ENCODE data around the gene HS6ST3. TPM values are rescaled to one million over a fixed set of nuclear protein-coding genes. Genes with fewer than 3 reads are reported as not detected.
"Not testable (repeated sequence)": the region's sequence is repeated elsewhere in the genome, so short reads cannot be mapped to it uniquely, and the experiment has no call there.

The HS6ST3 gene
- total RNA-seq, 2 donors from 2014 or later, result 0.35 to 0.42 TPM

DNA sequence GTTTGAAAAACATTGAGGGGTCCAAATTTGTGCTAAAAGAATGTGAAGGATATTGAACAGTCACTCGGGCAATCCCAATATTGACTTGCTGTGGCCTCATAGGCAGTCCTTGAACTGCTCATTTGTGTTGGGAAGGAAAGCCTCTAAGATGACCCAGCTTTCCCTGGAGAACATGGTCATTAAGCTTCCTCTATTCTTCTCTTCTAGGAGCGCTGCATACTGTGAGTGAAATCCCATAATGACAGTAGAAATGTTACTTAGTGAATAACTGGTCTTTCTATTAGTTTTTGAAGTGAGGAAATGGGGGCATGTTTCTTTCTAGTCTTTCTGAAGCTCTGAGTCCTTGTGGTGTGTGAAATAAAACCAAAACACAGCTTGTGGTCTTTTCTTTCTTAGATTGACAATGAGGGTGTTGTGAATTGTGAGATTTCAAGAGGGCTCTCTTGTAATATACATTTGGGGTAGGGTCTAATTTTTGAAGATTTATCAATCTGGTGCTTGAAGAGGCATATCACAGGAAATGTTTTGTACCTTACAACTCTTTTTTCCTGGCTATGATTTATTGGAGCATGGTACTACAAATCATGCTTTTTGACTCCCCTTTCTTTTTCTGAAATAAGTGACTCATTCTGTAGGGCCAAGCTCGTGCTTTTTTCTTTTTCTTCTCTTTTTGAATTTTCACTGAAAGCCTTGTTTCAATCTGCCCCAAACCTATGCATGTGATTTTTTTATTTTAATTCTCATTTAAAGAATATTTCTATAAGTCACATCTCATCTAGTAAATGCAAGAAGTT is 653.6 kb downstream of the HS6ST3 start:
- no peak for ATAC-seq
- intact Hi-C loops (cut with DNase I), result no loop called here
- DNase-seq, result no peak

DNA sequence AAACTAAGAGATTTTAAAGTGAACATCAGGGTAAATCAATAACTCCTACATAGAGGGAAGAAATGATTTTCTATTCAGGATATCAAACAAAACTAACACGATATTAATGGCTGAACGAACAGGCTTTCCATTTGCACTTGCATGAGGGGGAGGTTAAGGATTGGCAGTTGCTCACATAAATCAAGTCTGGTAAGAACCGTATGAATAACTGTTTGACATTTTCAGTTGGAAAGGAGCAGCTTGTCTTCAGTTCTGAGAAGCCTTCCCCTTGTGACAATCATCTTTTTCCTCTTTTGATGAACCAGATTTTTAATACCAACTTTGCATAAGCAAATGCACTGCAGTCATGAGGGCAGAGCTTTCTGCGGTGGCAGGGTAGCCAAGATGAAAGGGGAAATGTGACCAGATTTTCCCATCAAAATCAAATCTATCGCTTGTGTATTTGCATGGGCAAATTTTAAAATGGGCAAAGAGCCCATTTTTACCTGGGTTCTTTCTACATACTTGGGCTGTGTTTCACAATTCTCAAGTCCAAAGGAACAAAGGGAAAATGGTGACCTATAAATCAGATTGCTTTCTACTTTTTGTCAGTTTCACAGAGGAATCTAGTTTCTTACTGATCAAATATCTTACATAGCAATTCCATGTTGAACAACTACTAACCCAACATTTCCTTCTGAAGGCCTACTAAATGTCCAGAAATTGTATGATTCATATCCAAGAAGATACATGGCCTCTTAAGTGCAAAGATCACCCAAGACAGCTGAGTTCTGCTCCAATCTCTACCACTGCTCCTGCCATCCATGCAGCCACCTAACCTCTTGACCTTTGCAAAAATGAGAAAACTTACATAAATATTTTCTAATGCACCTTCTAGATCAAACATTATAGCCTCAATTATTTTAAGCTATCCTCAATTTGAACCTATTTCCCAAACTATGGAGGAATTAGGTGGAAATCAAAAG is 654.7 kb downstream of the HS6ST3 start:
- DNase-seq (no peak), ATAC-seq (no peak)
- intact Hi-C loops (cut with DNase I), result no loop called here

DNA sequence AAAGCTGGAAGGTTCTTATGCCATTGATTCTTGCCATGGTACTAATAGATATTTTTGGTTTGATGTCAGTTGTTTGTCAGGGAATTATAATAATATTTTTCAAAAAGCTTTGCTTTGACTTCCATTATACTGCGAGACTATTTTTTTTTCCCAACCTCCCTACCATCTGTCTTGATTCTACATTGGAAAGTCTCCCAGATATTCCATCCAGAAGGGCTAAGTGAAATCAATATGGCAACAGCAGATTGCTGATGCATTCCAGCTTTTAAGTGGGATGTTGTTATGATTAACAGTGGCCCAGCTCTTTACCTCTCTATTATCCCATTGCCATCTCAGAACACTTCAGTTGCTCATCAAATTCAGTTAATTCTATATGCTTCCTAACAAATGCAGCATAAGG is 657.0 kb downstream of the HS6ST3 start:
- ATAC-seq, result no peak
- DNase-seq, result no peak
- intact Hi-C loops (cut with DNase I), result no loop called here

DNA sequence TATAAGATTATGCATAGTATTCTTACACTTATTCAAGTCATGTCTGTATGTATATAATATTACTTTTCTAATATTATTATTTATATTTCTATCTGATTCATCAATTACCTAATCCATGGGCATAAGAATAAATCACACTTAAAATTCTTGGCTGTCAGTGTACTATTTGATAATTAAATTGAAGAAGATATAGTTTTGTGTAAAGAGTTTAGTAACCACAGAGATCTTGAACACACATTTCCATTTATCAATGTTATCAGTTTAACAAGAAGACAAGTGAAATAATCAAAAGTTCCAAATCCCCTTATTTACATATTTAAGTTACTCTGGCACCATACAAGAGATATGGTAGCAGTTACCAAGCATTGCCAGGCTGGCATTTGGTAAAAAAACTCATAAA is 659.9 kb downstream of the HS6ST3 start:
- ATAC-seq (no peak), DNase-seq (no peak)
- intact Hi-C loops (cut with DNase I), result no loop called here

DNA sequence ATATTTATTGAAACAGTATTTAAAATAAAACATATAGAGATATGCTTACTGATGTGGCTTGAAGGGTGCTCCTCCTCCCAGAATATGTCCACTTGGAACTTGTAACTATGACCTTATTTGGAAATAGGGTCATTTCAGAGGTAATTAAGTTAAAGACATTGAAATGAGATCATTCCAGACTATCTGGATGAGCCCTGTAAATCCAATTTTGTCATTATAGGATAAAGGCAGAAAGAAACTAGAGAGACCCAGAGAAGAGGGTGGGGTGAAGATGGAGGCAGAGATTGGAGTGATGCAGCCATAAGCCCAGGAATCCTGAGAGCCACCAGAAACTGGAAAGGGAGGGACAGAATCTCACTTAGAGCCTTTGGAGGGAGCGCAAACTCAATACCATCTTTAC is 661.2 kb downstream of the HS6ST3 start:
- no peak for ATAC-seq
- DNase-seq, result no peak
- intact Hi-C loops (cut with DNase I), result no loop called here

DNA sequence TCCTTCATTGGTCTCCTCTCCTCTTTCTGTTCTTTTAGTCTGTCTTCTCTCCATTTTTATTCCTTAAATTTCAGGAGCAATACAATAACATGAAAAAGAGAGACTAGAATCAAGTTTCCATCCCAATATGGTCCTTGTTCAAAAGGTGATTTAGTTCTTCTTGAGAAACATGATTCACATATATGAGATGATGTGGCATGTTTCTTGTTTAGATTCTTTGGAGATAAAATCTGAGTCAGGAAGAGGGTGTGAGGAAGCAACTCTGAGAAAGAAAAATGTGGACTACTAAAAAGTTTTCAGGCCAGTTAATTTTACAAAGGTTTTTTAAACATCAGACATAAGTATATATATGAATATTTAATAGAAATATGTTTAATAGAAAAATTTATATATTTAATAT is 673.0 kb downstream of the HS6ST3 start:
- DNase-seq (no peak), ATAC-seq (no peak)
- intact Hi-C loops (cut with DNase I), result no loop called here

DNA sequence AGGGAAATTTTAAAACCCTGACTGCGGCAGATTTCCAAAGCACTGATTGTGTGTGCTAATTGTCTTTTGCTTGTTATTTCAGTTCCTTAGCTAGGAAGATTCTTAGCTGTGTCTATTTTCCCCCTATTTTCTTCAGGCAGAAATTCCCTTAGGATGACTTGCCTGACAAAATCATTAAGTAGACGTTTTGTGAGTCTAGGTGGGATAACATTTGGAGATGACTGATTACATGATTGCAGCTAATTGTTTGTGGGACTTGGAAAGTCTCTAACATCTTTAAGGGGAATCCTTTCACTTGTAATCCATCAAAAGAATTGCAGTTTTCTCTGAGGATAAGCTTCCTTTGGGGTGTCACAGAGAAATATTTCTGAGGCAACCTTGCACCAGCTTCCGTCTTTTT is 676.4 kb downstream of the HS6ST3 start:
- intact Hi-C loops (cut with DNase I), result no loop called here
- no peak for ATAC-seq
- DNase-seq, result no peak

DNA sequence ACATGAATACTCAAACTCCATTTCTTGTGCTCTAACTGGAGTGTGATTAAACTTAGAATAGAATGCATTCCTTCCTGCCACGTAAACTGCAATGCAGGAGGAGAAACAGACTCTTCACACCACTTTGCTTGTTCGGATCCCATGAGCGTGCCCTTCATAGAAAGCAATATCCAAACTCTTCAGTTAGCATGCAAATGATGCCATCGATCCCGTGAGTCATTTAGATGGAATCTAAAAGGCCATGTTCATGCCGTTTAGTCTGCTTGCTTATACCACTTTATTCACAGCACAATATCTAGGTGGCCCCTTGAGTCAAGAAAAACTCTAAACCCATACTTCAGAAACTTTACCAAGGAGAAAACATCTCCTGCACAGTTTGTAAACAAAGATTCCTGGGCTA is 678.6 kb downstream of the HS6ST3 start:
- intact Hi-C loops (cut with DNase I), result no loop called here
- no peak for ATAC-seq
- DNase-seq, result no peak

DNA sequence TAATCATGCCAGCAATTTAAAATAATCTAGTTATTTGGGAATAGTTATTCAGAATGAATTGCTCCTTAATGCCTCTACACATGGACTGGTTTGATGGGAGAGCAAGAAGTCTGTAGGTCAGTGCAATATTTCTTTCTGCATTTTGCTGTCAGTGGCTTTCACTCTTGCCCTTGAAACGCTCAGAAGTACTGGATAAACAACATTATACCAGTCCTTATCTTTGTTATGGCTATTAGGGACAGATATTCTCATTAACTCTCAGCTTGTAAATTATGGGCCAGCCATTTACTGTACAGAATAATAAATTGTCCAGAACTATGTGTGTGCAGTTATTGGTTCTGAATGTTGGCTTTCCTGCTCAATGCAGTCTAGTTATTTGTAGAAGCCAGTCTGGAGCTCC is 680.0 kb downstream of the HS6ST3 start:
- intact Hi-C loops (cut with DNase I), result no loop called here
- DNase-seq (no peak), ATAC-seq (no peak)

DNA sequence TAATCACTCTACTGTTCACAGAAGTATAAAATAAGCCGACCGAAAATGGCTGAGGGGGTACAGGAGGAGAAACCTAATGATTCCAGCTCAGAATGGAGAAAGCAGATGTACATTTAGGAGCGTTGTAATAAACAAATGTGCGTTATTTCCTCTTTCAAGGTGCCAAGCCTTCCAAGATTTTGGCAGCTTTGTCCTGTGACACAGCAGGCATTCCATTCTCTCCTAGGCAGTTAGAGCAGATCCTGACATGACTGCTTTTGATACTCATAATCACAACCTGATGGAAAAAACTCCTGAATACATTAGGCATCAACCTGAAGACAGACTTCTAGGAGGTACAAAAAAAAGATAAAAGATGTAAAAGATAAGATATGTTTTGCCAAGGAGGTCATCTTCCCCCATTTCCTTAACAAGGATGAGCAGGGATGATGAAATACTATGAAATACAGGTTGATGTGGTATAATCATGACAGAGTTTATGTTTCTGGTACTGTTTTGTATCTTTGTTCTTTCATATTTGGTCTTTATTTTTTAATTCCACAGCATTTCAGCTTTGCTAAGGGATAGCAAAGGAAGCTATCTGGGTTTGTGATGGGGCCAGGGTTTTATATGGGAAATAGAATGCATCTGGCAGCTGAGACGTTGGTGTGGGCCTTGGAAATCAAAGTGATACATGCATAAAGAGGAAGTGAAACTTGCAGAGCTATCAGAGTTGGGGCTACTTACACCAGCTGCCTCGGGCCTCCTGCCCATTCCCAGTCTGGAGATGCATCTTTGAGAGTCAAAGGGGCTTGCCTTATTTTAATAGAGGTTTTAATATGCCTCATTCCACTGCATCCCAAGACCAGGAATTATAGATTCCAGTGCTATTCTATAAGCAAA is 681.8 kb downstream of the HS6ST3 start:
- DNase-seq, result no peak
- ATAC-seq, result no peak
- intact Hi-C loops (cut with DNase I), result no loop called here

DNA sequence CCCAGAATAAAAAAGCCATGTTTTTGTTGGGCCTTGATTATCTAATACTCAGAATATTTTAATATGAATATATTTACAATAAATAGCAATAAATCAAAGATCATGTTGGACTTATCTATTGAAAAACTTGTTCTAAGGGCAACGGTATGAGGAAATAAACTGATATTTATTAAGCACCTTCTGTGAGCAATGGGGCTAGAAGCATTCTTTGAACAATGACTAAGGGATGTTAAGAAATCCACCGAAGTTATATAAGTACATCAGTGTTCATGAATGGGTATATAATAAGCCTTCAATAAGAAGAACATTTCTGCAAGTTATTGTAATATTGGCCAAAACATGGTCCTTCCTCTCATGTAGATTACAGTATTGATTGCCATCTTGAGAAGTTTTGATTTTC is 682.5 kb downstream of the HS6ST3 start:
- ATAC-seq (no peak), DNase-seq (no peak)
- intact Hi-C loops (cut with DNase I), result no loop called here

DNA sequence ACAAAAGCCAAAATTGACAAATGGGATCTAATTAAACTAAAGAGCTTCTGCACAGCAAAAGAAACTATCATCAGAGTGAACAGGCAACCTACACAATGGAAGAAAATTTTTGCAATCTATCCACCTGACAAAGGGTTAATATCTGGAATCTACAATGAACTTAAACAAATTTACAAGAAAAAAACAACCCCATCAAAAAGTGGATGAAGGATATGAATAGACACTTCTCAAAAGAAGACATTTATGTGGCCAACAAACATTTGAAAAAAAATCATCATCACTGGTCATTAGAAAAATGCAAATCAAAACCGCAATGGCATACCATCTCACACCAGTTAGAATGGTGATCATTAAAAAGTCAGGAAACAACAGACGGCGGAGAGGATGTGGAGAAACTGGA is 688.4 kb downstream of the HS6ST3 start:
- ATAC-seq; intact Hi-C loops (cut with DNase I); DNase-seq: not testable (repeated sequence)

DNA sequence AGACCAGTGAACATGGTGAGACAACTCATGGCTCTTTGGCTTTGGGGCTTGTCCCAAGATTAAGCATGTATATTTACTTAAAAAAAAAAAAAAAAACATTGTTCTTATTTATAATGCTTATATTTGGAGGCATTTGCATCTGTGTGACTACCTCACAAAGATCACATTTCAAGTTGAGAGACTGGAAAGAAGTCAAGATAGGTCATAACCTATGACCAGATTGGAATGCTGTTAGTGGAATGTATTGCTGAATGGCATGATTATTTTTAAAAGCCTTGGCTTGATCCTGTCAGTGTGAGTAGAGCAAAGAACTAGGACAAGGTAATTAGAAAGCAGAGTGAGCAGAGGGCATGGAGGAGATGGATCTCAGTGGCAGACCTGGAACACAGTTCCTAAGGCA is 689.8 kb downstream of the HS6ST3 start:
- no peak for DNase-seq
- intact Hi-C loops (cut with DNase I), result no loop called here
- no peak for ATAC-seq

DNA sequence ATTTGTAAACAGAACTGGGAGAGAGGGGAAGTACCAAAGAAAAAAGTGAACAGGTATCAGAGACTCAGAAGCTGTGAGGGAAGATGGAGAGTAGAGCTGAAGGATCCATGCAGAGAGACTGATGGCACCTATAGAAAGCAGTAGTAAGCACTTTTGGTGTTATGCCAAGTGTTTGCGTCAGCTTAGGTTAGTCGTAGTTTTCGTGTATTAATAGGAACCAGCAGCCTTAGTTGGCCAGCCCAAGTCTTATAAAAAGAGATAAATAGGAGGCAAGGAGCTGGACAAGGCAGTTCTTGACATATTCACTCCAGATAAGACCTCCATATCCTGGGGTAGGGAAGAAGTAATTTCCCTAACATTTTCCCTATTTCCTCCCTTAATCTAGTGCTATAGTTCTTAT is 690.2 kb downstream of the HS6ST3 start:
- intact Hi-C loops (cut with DNase I), result no loop called here
- DNase-seq, result no peak
- no peak for ATAC-seq

DNA sequence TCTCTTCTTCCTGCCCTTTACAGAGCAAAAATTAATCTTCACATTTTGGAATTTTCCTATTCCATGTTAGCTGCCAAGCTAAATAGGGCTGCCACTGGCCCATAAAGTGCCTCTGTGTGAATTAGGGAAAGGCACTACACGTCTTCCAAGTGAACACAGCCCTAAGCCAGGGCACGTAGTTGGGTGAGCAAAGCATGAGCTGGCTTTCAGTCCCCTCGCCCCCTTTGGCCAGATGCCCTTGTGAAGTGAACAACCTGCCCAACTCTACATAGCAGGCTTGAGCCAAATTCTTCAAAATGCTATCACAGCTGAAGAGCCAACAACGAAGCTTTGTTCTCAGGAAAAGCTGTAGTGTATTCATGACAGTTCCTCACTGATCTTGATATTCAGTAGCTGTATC is 691.2 kb downstream of the HS6ST3 start:
- DNase-seq (peak; percentile 61), ATAC-seq (peak in 1 of 2 donors; percentile 86)
- intact Hi-C loops (cut with DNase I), result no loop called here

DNA sequence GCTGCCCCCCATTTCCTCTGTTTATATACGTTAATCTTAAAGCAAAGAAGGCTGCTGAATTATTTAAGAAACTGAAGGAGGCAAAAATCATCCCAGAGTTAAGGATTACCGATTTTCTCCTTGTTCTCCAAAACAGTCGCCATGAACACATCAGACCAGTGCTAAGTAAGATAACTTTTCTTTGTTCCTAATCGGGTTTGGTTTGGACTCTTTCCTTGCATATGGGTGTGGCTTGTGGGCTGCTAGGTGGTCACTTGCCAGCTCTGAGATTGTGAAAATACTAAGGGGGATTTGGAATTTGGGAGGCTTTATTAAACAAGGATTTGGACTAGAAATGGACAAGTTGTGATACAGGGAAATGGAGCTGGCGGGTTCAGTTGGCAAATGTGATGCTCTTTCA is 692.3 kb downstream of the HS6ST3 start:
- DNase-seq (peak; percentile 23), ATAC-seq (peak in 1 of 2 donors; percentile 53)
- intact Hi-C loops (cut with DNase I), result no loop called here

DNA sequence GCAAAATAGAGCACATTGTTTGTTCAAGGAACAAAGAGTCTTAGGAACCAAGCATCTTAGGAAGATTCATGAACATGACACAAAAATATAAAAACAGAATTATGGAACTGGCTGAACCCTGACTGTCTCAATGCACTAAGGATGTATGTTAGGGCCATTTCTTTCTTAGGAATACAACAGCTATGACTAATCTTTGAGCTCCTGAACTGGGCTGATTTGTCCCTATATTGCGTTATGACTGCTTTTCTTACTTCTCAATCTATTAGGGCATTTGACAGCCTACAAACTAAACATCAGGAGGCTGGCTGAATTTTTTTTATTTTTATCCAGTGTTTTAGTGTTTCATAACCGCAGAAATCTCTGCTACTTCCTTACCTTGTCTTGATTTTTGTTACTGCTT is 693.1 kb downstream of the HS6ST3 start:
- intact Hi-C loops (cut with DNase I), result no loop called here
- ATAC-seq (no peak), DNase-seq (no peak)

DNA sequence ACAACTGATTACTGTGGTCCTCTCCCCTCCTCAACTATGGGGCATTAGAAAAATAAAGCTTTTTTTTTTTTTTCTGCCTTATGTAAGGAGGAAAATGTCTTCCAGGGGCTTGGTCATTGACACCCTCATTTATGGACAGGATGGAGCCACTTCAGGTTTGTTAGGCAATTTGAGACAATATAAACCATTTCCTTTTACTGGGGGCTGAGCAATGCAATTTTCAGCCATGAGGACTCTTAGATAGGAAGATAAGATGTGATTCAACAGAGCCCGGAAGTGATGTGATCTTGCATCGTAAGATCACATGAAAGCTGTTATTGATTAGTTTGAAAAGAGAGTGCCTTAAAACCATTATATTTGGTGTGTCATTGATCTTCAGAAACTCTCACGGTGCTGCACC is 693.6 kb downstream of the HS6ST3 start:
- no peak for ATAC-seq
- intact Hi-C loops (cut with DNase I), result no loop called here

DNA sequence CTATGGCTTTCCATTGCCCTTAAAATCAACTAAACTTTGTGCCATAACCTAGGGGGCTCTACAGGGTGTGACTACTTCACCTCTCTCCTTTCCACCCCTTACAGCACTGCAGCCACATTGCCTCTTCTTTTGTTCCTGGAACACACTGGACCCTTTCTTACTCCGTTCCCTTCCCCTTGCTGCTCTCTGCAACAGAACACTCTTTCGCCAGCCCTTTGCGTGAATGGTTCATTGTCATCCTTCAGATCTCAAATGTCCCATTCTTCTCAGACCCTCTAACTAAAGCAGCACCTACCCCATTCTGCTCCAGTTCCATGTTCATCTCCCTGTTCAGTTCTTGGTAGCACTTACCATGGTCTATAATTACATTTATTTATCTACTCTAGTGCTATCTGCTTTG is 696.1 kb downstream of the HS6ST3 start:
- no peak for ATAC-seq
- no peak for DNase-seq
- intact Hi-C loops (cut with DNase I), result no loop called here

More for the DNA sequence above, 693.6 kb downstream of the HS6ST3 start:
- no peak for DNase-seq

DNA sequence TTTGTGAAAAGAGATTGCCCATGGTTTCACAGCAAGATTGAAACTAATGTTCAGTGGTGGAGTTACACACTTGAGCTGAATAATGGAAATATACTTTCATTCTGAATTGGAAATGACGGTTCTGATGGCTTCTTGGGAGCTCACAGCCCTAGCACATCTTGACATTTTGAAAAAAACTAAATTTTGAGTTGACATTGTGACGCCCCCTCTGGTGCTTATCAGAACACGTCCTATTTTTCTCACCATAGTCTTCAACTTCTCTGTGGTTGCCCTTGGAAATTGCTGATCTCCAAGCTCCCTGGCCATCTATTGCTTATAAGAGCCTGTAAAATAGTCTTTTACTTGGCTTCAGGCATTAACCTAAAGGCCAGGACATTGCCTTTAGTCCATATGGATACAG is 702.3 kb downstream of the HS6ST3 start:
- intact Hi-C loops (cut with DNase I), result no loop called here
- ATAC-seq (no peak), DNase-seq (no peak)

Data from left cardiac atrium (tissue), 4 donors.